ENCODE data around the gene RPL10. TPM values are rescaled to one million over a fixed set of nuclear protein-coding genes. Genes with fewer than 3 reads are reported as not detected.

Gene RPL10
- total RNA-seq, 4 donors from 2014 or later: 1,199 to 6,548 (median 3,258) TPM

DNA sequence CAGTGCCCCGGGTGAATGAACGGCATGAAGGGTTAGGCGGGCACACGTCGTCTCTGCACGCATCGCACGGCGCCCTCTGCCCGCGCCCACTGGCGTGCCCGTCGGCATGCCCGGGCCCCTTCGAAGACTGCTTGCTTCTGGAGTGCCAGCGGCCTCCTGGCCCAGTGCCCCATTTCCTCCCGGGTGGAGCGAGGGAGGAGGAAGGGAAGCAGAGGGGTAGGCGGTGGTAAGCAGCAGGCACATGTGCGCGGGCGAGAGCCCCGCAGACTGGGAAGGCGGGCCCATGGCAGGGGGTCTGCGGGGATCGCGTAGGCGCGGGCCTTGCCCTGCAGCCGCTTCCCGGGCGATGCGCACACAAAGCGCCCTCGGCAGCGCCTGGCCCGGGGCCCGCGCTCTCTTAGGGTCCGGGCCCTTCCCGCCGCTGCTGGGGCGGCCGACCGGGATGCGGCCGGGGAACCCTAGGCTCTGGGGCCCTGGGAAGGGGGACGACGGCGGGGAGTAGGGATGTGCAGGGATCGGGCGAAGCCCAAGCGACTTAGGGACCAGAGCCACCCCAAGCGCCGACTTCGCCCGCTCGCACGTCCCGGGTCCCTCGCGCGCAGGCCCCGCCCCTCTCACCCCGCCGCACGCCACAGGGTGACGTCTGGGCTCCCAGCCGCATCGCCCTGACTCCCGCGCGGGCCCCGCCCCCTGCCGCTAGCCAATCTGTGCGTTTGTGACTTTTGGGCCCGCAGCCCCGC lies 19.9 kb upstream of the RPL10 start:
- H3K36me3 ChIP-seq: no peaks in the 10 kb centered on the region
- peak overlapping the region in 1 of 3 donors; percentile 40 for H3K4me3 ChIP-seq (replicated peaks in 1 of 3)
- H3K4me1 ChIP-seq: peaks cover 12 to 18% of the 10 kb centered on the region in 2 donors
- H3K9me3 ChIP-seq: no peaks in the 10 kb centered on the region
- H3K27ac ChIP-seq: peak overlapping the region; percentile 95 to 97 (median 96)
- WGBS, 2 donors: no CpG with 5 or more reads among the region's 79 CpGs
- DNase-seq: peak; percentile 70 to 78
- TF ChIP-seq POLR2A (IDR thresholded peaks at IDR 0.05): peak; percentile 53 to 88
- TF ChIP-seq, protein P1, sequence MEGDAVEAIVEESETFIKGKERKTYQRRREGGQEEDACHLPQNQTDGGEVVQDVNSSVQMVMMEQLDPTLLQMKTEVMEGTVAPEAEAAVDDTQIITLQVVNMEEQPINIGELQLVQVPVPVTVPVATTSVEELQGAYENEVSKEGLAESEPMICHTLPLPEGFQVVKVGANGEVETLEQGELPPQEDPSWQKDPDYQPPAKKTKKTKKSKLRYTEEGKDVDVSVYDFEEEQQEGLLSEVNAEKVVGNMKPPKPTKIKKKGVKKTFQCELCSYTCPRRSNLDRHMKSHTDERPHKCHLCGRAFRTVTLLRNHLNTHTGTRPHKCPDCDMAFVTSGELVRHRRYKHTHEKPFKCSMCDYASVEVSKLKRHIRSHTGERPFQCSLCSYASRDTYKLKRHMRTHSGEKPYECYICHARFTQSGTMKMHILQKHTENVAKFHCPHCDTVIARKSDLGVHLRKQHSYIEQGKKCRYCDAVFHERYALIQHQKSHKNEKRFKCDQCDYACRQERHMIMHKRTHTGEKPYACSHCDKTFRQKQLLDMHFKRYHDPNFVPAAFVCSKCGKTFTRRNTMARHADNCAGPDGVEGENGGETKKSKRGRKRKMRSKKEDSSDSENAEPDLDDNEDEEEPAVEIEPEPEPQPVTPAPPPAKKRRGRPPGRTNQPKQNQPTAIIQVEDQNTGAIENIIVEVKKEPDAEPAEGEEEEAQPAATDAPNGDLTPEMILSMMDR (IDR thresholded peaks at IDR 0.05): no peak
- intact Hi-C loops (cut with DNase I): no loop called here
- no peaks in the 10 kb centered on the region for H3K27me3 ChIP-seq

DNA sequence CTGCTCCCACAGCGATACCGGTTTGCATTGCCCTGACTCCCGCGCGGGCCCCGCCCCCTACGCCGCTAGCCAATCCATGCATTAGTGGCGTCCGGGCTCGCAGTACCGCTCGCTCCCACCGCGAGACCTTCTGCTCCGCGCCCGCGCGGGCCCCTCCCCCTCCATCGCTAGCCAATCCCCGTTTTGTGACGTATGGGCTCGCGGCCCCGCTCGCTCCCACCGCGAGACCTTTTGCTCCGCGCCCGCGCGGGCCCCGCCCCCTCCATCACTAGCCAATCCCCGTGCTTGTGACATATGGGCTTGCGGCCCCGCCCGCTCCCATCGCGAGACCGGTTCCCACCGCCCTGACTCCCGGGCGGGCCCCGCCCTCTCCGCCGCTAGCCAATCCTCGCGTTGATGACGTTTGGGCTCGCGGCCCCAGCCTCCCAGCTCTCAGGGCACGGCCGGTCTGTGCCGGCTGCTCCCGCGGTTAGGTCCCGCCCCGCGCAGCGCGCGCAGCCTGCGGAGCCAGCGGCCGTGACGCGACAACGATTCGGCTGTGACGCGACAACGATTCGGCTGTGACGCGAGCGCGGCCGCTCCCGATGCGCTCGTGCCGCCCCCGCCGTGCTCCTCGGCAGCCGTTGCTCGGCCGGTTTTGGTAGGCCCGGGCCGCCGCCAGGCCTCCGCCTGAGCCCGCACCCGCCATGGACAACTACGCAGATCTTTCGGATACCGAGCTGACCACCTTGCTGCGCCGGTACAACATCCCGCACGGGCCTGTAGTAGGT lies 19.2 kb upstream of the RPL10 start, which contains the start of gene EMD:
Gene EMD, plus strand, starts transcription at position 497 of the 770 bp plus-strand sequence. Its CDS starts 190 bp downstream, at position 687.
- DNase-seq: peak; percentile 98 to 99
- Histone ChIP-seq H3K27ac (peak within 1 kb of the TSS; percentile 96 to 97 (median 96)), H3K27me3 (no peaks in the 10 kb centered on the region), H3K4me3 (replicated peaks in 1 of 3) (peak within 1 kb of the TSS; percentile 58 to 70 (median 65)), H3K4me1 (peaks cover 7 to 12% of the 10 kb centered on the region in 2 donors), H3K36me3 (no peaks in the 10 kb centered on the region), H3K9me3 (no peaks in the 10 kb centered on the region)
- intact Hi-C loops (cut with DNase I): no loop called here
- 0% methylated on average over 1 of the region's 103 CpGs; no CpG with 5 or more reads in 1 of the 2 donors for WGBS, 2 donors
- TF ChIP-seq, protein P1 (IDR thresholded peaks at IDR 0.05): peak in 3 of 6 experiments; percentile 11 to 39 (median 16)
- peak; percentile 14 to 88 for TF ChIP-seq POLR2A (IDR thresholded peaks at IDR 0.05)

DNA sequence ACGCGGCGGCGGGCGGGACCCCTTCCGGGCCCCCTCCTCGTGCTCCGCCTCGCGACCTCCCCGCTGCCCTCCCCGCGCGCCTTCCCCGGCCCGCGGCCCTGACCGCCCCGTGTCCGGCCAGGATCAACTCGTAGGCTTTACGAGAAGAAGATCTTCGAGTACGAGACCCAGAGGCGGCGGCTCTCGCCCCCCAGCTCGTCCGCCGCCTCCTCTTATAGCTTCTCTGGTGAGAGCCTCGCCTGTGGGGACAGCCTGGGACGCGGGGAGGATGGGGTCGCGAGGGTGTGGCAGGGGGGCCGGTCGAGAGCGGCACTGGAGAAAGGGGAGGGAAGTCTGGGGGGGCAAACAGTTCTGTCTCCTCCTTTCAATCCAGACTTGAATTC lies 18.6 kb upstream of the RPL10 start:
- peaks cover 5 to 10% of the 10 kb centered on the region in 2 donors for H3K4me1 ChIP-seq
- TF ChIP-seq, protein P1 (IDR thresholded peaks at IDR 0.05): no peak
- TF ChIP-seq POLR2A (IDR thresholded peaks at IDR 0.05): no peak
- no peaks in the 10 kb centered on the region for H3K9me3 ChIP-seq
- no peaks in the 10 kb centered on the region for H3K27me3 ChIP-seq
- H3K36me3 ChIP-seq: no peaks in the 10 kb centered on the region
- no peak for DNase-seq
- peak overlapping the region; percentile 58 to 70 (median 65) for H3K4me3 ChIP-seq (replicated peaks in 1 of 3)
- H3K27ac ChIP-seq: peak overlapping the region; percentile 90 to 96 (median 95)
- intact Hi-C loops (cut with DNase I): no loop called here
- no CpG with 5 or more reads among the region's 38 CpGs for WGBS, 2 donors

DNA sequence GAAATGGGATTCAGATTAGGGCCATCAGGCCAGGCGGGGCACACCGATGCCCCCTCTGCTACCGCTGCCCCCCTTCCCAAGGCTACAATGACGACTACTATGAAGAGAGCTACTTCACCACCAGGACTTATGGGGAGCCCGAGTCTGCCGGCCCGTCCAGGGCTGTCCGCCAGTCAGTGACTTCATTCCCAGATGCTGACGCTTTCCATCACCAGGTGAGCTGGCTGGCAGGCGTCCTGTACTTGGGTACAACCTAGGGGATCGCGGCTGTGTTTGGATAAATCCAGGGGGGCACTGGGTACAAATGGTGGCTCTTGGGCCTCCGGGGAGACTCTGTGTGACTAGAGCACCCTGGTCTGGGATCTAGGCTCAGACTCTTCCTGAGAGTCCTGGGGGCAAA lies 18.0 kb upstream of the RPL10 start:
- TF ChIP-seq POLR2A (IDR thresholded peaks at IDR 0.05): no peak
- TF ChIP-seq, protein P1 (IDR thresholded peaks at IDR 0.05): no peak
- H3K9me3 ChIP-seq: no peaks in the 10 kb centered on the region

More for the DNA sequence above, 18.0 kb upstream of the RPL10 start:
- peak overlapping the region; percentile 58 to 70 (median 65) for H3K4me3 ChIP-seq (replicated peaks in 1 of 3)
- H3K4me1 ChIP-seq: peaks cover 5 to 10% of the 10 kb centered on the region in 2 donors
- 16 to 40% methylated on average over 1 to 4 of the region's 13 CpGs for WGBS, 2 donors
- no peaks in the 10 kb centered on the region for H3K36me3 ChIP-seq
- peak; percentile 17 to 29 for DNase-seq
- no peaks in the 10 kb centered on the region for H3K27me3 ChIP-seq
- H3K27ac ChIP-seq: peak overlapping the region; percentile 90 to 96 (median 95)
- intact Hi-C loops (cut with DNase I): loop anchor here (5.0 kb wide), 1 partner anchor 48 kb away; no protein-coding TSS in a partner anchor

Data from thyroid gland (tissue), 4 donors.